ENCODE data around the gene TMEM176B. TPM values are rescaled to one million over a fixed set of nuclear protein-coding genes. Genes with fewer than 3 reads are reported as not detected.

The TMEM176B gene
- polyA plus RNA-seq, 1 experiment: not detected

DNA sequence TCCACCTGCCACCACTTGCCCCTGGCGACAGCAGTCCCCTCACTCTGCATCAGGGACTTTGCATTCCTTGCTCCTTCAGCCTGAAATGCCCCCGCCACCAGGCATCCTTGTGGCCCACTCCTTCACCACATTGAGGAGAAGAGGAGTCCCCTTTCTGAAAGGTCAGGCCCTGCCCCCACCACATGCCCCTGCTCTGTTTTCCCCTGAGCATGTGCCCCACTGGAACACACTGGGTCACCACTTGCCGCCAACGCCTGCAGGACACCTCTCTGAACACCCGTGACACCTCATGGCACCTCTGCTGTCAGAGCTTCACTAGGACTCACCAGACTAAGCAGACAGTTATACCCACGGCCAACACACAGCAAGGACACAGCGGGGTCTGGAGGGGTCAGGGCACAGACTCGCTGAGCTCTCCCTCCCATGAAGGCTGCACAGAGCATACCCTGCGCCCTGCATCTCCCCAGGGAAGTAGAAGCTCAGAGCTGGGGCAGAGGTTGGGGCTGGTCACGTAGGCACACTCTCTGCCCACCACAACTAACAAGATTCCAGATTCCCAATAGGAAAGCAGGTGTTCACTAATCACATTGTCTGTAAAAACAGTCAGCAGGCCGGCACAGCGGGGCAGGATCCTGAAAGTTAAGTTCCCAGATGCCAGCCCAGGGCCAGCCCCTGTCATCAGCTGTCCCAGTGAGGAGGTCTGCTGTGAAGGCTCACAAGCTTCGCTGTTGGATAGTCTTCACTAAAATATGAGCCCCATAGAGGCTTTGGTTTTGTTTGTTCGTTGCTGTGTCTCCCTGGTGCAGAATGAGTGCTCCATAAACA is 46.3 kb upstream of the TMEM176B start:
- ChIA-PET CTCF (interaction anchor here (0.6 kb wide), 1 partner anchor 1439 kb away, joined by 3 read pairs; no protein-coding TSS in a partner anchor), POLR2A (no interaction called here)
- TF ChIP-seq, protein P1, sequence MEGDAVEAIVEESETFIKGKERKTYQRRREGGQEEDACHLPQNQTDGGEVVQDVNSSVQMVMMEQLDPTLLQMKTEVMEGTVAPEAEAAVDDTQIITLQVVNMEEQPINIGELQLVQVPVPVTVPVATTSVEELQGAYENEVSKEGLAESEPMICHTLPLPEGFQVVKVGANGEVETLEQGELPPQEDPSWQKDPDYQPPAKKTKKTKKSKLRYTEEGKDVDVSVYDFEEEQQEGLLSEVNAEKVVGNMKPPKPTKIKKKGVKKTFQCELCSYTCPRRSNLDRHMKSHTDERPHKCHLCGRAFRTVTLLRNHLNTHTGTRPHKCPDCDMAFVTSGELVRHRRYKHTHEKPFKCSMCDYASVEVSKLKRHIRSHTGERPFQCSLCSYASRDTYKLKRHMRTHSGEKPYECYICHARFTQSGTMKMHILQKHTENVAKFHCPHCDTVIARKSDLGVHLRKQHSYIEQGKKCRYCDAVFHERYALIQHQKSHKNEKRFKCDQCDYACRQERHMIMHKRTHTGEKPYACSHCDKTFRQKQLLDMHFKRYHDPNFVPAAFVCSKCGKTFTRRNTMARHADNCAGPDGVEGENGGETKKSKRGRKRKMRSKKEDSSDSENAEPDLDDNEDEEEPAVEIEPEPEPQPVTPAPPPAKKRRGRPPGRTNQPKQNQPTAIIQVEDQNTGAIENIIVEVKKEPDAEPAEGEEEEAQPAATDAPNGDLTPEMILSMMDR (IDR thresholded peaks at IDR 0.05; ENCODE audit: insufficient read depth, low read depth, low read length): no peak
- Histone ChIP-seq H3K27me3 (ENCODE audit: control insufficient read depth, insufficient read depth, low read length) (no peaks in the 10 kb centered on the region; the same call in 1 of the 2 replicates), H3K4me3 (ENCODE audit: low read depth, low read length) (no peak overlapping the region), H3K36me3 (ENCODE audit: control insufficient read depth, insufficient read depth, low read length) (no peaks in the 10 kb centered on the region)
- DNase-seq (ENCODE audit: low read depth): no peak

DNA sequence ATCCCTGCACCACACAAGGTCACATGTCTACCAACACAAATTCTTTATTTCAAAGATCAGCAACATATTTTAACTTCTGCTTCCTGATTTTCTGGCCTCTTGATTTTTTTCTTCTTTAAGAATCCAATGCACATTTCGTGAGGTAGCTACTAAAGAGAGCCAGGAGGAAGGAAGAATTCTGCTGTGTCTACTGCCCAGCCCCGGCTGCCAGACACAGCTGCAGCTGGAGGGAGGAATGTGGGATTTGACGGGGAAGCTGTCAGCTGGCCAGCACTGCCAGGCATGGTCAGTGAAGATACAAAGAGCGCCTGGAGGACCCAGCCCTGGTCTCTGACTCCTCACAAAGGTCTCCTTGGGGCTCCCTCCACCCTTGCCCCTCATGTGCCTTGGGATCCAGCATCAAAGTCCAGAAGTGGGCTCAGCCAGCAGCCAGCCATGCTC is 45.3 kb upstream of the TMEM176B start:
- CTCF ChIA-PET: no interaction called here
- no peaks in the 10 kb centered on the region for H3K36me3 ChIP-seq (ENCODE audit: control insufficient read depth, insufficient read depth, low read length)
- no peak for DNase-seq (ENCODE audit: low read depth)
- H3K4me3 ChIP-seq (ENCODE audit: low read depth, low read length): no peak overlapping the region
- POLR2A ChIA-PET: no interaction called here
- no peaks in the 10 kb centered on the region; the same call in 1 of the 2 replicates for H3K27me3 ChIP-seq (ENCODE audit: control insufficient read depth, insufficient read depth, low read length)
- TF ChIP-seq, protein P1 (IDR thresholded peaks at IDR 0.05; ENCODE audit: insufficient read depth, low read depth, low read length): no peak

DNA sequence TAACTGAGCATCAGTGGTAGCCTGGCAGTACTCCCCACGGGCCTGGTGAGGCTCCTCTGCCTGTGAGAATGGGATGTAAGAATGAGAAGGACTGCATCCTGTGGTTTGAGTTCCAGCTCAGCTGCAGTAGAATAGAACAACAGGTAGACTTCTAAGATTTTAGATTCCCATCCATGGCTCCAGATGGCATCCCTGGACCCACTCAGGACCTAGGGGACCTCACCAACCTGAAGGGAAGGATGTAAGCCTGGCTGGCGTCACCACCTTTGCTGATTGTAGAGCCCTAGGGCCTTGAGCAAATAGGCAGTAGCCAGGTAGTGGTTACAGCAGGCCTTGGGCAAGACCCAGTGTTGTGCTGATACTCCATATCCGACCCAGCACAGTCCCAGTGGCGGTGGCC is 42.6 kb upstream of the TMEM176B start:
- no peak overlapping the region for H3K4me3 ChIP-seq (ENCODE audit: low read depth, low read length)
- DNase-seq (ENCODE audit: low read depth): no peak
- H3K27me3 ChIP-seq (ENCODE audit: control insufficient read depth, insufficient read depth, low read length): no peaks in the 10 kb centered on the region
- no peaks in the 10 kb centered on the region for H3K36me3 ChIP-seq (ENCODE audit: control insufficient read depth, insufficient read depth, low read length)
- POLR2A ChIA-PET: no interaction called here
- CTCF ChIA-PET: no interaction called here
- TF ChIP-seq, protein P1 (IDR thresholded peaks at IDR 0.05; ENCODE audit: insufficient read depth, low read depth, low read length): no peak

DNA sequence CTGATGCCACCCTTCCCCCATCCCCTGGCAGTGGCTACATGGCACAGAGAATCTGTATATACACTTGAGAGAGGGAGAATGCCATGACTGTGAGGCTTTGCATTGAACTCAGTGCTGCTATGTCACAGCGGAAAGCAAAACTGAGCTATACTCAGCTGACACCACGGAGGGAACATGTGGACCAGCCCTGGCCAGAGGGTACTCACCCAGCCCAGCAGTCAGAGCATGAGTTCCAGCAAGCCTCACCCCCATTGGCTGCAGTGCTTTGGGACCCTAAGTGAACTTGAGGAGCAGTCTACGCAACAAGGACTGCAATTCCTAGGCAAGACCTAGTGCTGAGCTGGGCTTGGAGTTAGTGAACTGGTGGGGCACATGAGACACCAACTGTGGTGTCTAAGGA is 41.9 kb upstream of the TMEM176B start:
- POLR2A ChIA-PET: no interaction called here
- Histone ChIP-seq H3K27me3 (ENCODE audit: control insufficient read depth, insufficient read depth, low read length) (no peaks in the 10 kb centered on the region), H3K4me3 (ENCODE audit: low read depth, low read length) (no peak overlapping the region), H3K36me3 (ENCODE audit: control insufficient read depth, insufficient read depth, low read length) (no peaks in the 10 kb centered on the region)
- CTCF ChIA-PET: no interaction called here
- TF ChIP-seq, protein P1 (IDR thresholded peaks at IDR 0.05; ENCODE audit: insufficient read depth, low read depth, low read length): no peak
- DNase-seq (ENCODE audit: low read depth): no peak

DNA sequence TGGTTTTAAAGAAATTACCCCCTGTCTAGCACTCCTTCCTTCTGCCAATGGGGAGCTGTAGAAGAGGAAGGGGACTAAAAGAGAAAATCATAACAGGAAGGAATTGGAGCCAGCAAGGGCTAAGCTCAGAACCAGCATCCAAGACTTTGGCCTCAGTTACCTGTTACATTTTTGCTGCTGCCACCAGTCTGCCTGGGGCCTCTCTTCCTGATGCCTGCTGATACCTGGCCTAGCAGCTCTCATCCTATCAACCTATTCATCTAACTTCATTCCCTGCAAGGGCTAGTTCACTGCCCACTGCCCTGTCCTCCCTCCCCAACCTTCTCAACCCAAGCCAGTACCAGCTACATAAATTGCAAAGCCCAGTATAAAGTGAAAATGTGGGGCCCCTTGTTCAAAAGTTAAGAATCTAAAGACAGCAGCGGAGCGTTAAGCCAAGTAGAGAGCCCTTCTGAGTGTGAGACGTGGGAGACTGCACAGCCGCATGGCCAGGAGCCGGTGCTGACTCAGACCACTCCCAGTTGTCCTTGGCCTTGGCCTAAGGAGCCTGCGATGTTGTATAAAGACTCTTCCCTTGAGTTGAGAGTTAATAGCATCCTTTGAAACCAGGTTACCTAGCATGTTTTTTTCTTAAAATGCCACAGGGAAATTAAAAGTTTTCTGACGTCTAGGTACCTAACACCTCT is 38.9 kb upstream of the TMEM176B start:
- POLR2A ChIA-PET: no interaction called here

More for the DNA sequence above, 38.9 kb upstream of the TMEM176B start:
- DNase-seq (ENCODE audit: low read depth): no peak
- Histone ChIP-seq H3K4me3 (ENCODE audit: low read depth, low read length) (no peak overlapping the region), H3K36me3 (ENCODE audit: control insufficient read depth, insufficient read depth, low read length) (no peaks in the 10 kb centered on the region), H3K27me3 (ENCODE audit: control insufficient read depth, insufficient read depth, low read length) (no peaks in the 10 kb centered on the region)
- CTCF ChIA-PET: interaction anchor here (0.9 kb wide), 1 partner anchor 39 kb away, joined by 3 read pairs; no protein-coding TSS in a partner anchor
- TF ChIP-seq, protein P1 (IDR thresholded peaks at IDR 0.05; ENCODE audit: insufficient read depth, low read depth, low read length): no peak
